ENCODE data around the gene SLC35E4.

The SLC35E4 gene

DNA sequence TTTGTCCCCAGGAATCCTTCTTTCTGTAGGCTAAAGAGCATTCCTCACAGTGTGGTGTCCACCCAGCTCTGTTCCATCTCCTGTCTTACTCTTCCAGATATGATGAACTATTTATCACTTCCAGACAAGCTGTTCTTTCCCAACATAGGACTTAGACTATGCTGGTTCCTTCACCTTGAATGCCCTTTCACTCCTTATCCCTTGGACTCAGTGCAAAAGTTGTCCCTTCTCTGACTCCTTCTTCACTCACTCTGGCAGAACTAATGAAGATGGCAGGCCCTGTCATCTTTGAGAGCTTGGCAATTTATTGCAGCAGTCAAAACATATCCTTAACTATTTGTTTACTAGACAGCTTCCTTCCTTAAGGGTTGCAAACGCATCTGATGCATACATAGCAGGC, 55.6 kb downstream of the SLC35E4 start:
- no peak for DNase-seq (ENCODE audit: low spot score)

DNA sequence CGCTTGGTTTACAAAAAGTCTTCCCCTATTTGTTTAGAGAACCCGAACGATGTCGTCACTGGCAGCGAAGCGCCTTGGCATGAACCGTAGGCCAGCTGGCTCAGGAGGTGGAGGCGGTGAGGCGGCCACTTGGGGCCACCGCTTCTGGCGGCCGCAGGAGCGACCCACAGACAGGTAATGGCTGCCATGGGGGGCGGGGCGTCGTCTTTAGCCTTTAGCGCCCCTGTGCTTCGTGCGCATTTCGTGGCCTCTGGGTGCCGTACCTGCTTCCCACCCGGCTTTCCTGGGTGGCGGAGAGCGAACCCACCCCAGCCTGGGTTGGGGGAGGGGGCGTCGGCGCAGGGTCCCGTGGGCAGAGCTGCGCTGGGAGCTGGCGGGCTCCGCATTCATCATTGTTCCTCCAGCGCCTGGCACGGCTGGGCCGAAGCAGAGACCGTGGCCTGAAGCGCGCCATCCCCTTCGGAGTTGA, 58.6 kb downstream of the SLC35E4 start:
- DNase-seq (ENCODE audit: low spot score), result peak; percentile 63

DNA sequence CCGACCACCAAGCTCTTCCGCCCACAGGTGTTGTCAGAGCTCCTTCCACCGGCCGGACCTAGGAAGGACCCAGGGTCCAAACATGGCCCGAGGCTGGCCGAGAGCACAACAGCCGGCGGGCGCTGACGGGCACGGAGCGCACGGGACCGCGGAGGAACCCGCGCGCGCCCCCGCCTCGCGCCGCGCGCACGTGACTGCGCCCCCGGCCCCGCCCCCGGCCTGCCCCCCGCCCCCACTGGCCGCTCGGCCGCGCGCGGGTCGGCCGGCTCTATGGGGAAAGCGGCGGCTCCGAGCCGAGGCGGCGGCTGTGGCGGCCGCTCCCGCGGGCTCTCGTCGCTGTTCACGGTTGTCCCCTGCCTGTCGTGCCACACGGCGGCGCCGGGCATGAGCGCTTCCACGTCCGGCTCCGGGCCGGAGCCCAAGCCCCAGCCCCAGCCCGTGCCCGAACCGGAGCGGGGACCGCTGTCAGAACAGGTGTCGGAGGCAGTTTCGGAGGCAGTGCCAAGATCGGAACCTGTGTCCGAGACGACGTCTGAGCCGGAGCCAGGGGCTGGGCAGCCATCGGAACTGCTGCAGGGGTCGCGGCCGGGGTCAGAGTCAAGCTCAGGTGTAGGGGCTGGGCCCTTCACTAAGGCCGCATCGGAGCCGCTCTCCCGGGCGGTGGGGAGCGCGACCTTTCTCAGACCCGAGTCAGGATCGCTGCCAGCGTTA, 59.2 kb downstream of the SLC35E4 start, which contains the start of gene OSBP2:
OSBP2 (plus strand) TSS at position 235 of the 711 bp plus-strand sequence; CDS start at position 271, 36 bp downstream.
- DNase-seq (ENCODE audit: low spot score), result no peak

DNA sequence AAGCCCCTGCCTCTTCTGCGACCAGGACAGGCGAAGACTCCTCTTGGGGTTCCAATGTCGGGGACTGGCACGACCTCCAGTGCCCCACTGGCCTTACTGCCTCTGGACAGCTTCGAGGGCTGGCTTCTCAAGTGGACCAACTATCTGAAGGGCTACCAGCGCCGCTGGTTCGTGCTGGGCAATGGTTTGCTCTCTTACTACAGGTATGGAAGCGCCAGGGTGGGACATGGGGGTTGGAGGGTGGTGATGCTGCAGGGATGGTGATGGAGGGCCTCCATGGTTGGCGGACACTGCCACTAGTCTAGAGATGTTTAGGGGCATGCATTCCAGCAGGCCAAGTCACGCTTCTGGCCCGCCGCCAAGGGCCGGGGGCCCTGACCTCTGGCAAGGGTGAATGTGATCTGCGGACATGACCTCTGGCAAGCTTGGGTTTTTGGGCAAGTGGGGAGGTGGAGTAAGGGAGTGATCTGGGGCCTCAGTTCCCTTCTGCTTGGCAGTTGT, 59.8 kb downstream of the SLC35E4 start:
- DNase-seq (ENCODE audit: low spot score), result no peak

DNA sequence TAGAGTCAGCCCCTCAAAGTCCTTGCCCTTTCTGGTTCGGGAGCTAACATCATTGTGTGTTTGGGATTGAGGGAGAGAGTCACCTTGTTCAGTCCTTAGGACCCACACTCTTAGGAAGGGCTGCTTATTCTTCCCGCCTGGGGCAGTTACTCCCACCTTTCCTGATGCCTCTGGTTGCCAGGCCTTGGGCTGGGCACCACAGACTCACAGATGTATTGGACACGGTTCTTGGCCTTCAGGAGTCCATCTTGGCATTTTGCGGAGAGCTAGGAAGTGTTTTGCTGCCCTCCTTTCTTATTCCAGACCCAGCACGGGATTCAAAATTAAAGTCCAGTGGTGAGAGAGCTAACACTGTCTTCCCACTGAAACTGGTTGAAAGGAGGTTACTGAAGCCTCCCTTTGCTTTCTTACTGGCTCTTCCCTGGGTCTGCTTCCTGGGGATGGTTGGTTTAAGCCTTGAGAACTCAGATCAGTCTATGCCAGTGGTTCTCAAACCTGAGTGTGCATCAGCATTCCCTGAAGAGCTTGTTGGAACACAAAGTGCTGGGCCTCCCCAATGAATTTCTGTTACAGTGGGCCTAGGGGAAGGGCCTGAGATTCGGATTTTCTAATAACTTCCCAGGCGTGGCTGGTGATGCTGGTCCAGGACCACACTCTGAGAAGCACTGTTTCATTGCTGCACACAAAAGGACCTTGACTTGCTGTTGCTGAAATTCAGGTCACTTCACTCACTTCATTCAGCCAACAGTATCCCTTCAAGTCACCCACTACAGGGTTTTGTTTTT, 60.5 kb downstream of the SLC35E4 start:
- no peak for DNase-seq (ENCODE audit: low spot score)
